HepG2 (cell line): Measurements from ENCODE around the gene PRELID1. TPM values are rescaled to one million over a fixed set of nuclear protein-coding genes. Genes with fewer than 3 reads are reported as not detected.

Experiments
- BRCA1 ChIP-seq: sonication (generic); formaldehyde crosslinking; IDR thresholded peaks from 2 replicates; pipeline ENCODE4 v1.4.0; 2020; ENCODE audit warnings: missing genetic modification reagents
- CCAR2 ChIP-seq: fragments of 200-400 bp; formaldehyde crosslinking; optimal IDR thresholded peaks from 2 replicates; pipeline ENCODE3; 2018; ENCODE audit warnings: low read depth, mild to moderate bottlenecking, low read length, moderate library complexity
- CHCHD3 ChIP-seq: sonication (generic); formaldehyde crosslinking; IDR thresholded peaks from 2 replicates; pipeline ENCODE4 v1.8.0; 2022; ENCODE audit warnings: mild to moderate bottlenecking, missing genetic modification reagents, moderate library complexity
- DNMT3B ChIP-seq: conservative IDR thresholded peaks from 2 replicates; pipeline ENCODE4 v1.6.1; 2016; ENCODE audit warnings: missing biosample characterization, control low read depth
- GFI1 ChIP-seq: sonication (generic); formaldehyde crosslinking; IDR thresholded peaks from 2 replicates; pipeline ENCODE4 v1.5.0; 2020; ENCODE audit warnings: missing genetic modification reagents, mild to moderate bottlenecking, borderline replicate concordance
- GTF2F1 ChIP-seq: fragments of 150-350 bp; IDR thresholded peaks from 2 replicates; pipeline ENCODE4 v1.6.1; 2014; ENCODE audit warnings: low read length
- HOXA7 ChIP-seq: sonication (generic); formaldehyde crosslinking; IDR thresholded peaks from 2 replicates; pipeline ENCODE4 v1.8.1; 2022; ENCODE audit warnings: mild to moderate bottlenecking, missing genetic modification reagents, moderate library complexity
- NFATC3 ChIP-seq: sonication (generic); formaldehyde crosslinking; IDR thresholded peaks from 2 replicates; pipeline ENCODE4 v1.5.1; 2020; ENCODE audit warnings: mild to moderate bottlenecking, missing genetic modification reagents
- NFYC ChIP-seq: IDR thresholded peaks from 2 replicates; pipeline ENCODE4 v1.6.1; 2016; ENCODE audit warnings: missing genetic modification reagents, missing compliant biosample characterization
- REL ChIP-seq: sonication (generic); formaldehyde crosslinking; conservative IDR thresholded peaks from 2 replicates; pipeline ENCODE4 v1.8.0; 2022; ENCODE audit warnings: mild to moderate bottlenecking, missing genetic modification reagents, moderate library complexity
- U2AF1 ChIP-seq: fragments of 200-400 bp; formaldehyde crosslinking; optimal IDR thresholded peaks from 2 replicates; pipeline ENCODE3; 2017; ENCODE audit warnings: mild to moderate bottlenecking, low read depth, low read length
- U2AF2 ChIP-seq: fragments of 200-400 bp; formaldehyde crosslinking; IDR thresholded peaks from 2 replicates; pipeline ENCODE4 v1.6.1; 2017; ENCODE audit warnings: low read depth, mild to moderate bottlenecking, low read length
- ZC3H4 ChIP-seq: sonication (generic); formaldehyde crosslinking; IDR thresholded peaks from 2 replicates; pipeline ENCODE4 v1.4.0; 2020; ENCODE audit warnings: missing genetic modification reagents, borderline replicate concordance
- ZNF496 ChIP-seq: sonication (generic); formaldehyde crosslinking; IDR thresholded peaks from 2 replicates; pipeline ENCODE4 v1.8.1; 2023; ENCODE audit warnings: mild to moderate bottlenecking, moderate library complexity, missing genetic modification reagents; ENCODE audit not compliant: insufficient replicate concordance
- ZNF616 ChIP-seq: sonication (generic); formaldehyde crosslinking; IDR thresholded peaks from 2 replicates; pipeline ENCODE4 v1.5.0; 2020; ENCODE audit warnings: low read depth, mild to moderate bottlenecking, missing genetic modification reagents
- ZNF761 ChIP-seq: sonication (generic); formaldehyde crosslinking; conservative IDR thresholded peaks from 2 replicates; pipeline ENCODE4 v1.4.0; 2020; ENCODE audit warnings: mild to moderate bottlenecking, missing genetic modification reagents
- ZNF766 ChIP-seq: sonication (generic); formaldehyde crosslinking; IDR thresholded peaks from 2 replicates; pipeline ENCODE4 v1.5.0; 2020; ENCODE audit warnings: missing genetic modification reagents, borderline replicate concordance
- polyA plus RNA-seq, 8 experiments: library from polyadenylated mRNA; depleted of rRNA in 3 of 8; stranded (reverse) in 7 of 8; unstranded in 1 of 8; fragments of >200 nt; fragmentation: Illumina TruSeq in 4 of 8; extraction: Trizol in 4 of 8; gene quantifications; 2 replicates each; pipeline versions ENCODE4 v1.2.1 to v1.2.3, GENCODE V29; 2011 to 2016; ENCODE audit warnings: low read depth in 4 of 8, missing spikeins in 1 of 8, mixed read lengths in 1 of 8; ENCODE audit not compliant: insufficient read depth in 1 of 8
- total RNA-seq, 5 experiments: library from RNA; depleted of rRNA; stranded (reverse); fragments of >200 nt; fragmentation: Illumina TruSeq; extraction: Trizol; gene quantifications; 2 replicates each; pipeline ENCODE4 v1.2.3, GENCODE V29; 2016; ENCODE audit warnings: low read depth in 1 of 5
- TF ChIP-seq, protein P1 (sequence below): sonication (generic); formaldehyde crosslinking; conservative IDR thresholded peaks from 2 replicates; pipeline ENCODE4 v1.4.0; 2020; ENCODE audit warnings: missing genetic modification reagents
- TF ChIP-seq, protein P2 (sequence below): sonication (generic); formaldehyde crosslinking; conservative IDR thresholded peaks from 2 replicates; pipeline ENCODE4 v1.4.0; 2020; ENCODE audit warnings: missing genetic modification reagents
- TF ChIP-seq, protein P3 (sequence below): sonication (generic); formaldehyde crosslinking; IDR thresholded peaks from 2 replicates; pipeline ENCODE4 v1.5.1; 2020; ENCODE audit warnings: mild to moderate bottlenecking, moderate library complexity, missing genetic modification reagents
- TF ChIP-seq, protein P4 (sequence below): sonication (generic); formaldehyde crosslinking; IDR thresholded peaks from 2 replicates; pipeline ENCODE4 v1.4.0; 2020; ENCODE audit warnings: missing genetic modification reagents
- TF ChIP-seq, protein P5 (sequence below): IDR thresholded peaks from 2 replicates; pipeline ENCODE4 v1.6.1; 2016
- TF ChIP-seq, protein P6 (sequence below): conservative IDR thresholded peaks from 2 replicates; pipeline ENCODE4 v1.6.1; 2018; ENCODE audit warnings: missing genetic modification reagents

Gene PRELID1
- total and polyA plus RNA-seq, 2 of the 13 experiments (the other 11 are each of a cell fraction or from before 2014, with no cell fraction given) = 250 to 271 TPM

DNA sequence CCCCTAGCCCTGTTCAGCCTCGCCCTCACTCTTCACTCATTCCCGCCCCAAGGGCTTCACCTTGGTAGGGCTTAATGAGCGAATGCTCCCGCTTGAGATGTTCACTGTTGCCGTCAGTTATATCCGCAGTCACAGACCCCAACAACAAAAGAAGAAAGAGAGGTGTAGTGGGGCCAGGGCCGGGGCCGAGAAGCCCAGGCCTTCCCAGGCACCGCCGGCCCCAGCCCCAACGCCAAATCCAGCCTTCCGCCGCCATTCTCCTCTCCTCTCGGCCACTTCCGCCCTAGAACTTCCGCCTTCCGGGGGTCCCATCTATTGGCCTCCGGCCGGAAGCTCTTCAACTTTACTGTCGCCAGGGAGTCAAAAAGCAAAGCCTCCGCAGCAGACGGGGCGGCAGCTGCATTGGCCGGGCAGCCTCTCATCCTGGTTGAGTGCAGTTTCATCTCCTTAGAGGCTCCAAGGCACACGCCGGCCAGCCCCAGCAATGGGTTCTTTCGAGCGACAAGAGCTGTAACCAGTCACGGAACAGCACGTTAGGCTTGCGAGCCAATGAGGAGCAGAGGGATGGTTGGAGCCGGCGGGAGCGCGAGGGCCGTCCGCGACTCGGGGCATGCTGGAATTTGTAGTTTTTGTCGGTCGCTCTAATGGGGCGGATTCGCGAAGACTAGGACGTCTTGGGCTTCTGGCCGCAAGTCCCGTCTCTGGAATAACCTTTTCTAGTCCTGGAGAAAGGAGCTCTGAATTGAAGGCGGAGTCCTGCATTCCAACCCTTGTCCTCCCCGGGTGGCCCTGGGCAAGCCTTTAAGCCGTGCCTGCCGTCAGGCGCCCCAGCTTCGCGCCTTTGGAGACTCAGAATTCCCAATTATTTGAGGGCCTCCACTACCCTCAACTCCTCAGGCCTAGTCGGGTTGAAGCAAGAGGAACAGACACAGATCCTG is 48.1 kb downstream of the PRELID1 start, which contains the start of gene LMAN2 (continued):
- TF ChIP-seq GTF2F1 (no peak), CCAR2 (no peak), NFATC3 (CRISPR knock-in tag) (no peak), U2AF1 (no peak), NFYC (CRISPR knock-in tag) (peak; percentile 99), ZNF761 (CRISPR knock-in tag) (no peak; the same call in 1 of the 2 replicates), BRCA1 (CRISPR knock-in tag) (no peak), ZNF616 (no peak), GFI1 (CRISPR knock-in tag) (peak; percentile 18; the same call in 1 of the 2 replicates), ZC3H4 (no peak), REL (CRISPR knock-in tag) (no peak), DNMT3B (CRISPR knock-in tag) (no peak), HOXA7 (CRISPR knock-in tag) (no peak), ZNF766 (CRISPR knock-in tag) (0 out of 2 replicates have a peak, but pooled peaks have one; percentile 31), U2AF2 (no peak), CHCHD3 (CRISPR knock-in tag) (0 out of 2 replicates have a peak, but pooled peaks have one; percentile 57), ZNF496 (CRISPR knock-in tag) (no peak)
- TF ChIP-seq, protein P1, sequence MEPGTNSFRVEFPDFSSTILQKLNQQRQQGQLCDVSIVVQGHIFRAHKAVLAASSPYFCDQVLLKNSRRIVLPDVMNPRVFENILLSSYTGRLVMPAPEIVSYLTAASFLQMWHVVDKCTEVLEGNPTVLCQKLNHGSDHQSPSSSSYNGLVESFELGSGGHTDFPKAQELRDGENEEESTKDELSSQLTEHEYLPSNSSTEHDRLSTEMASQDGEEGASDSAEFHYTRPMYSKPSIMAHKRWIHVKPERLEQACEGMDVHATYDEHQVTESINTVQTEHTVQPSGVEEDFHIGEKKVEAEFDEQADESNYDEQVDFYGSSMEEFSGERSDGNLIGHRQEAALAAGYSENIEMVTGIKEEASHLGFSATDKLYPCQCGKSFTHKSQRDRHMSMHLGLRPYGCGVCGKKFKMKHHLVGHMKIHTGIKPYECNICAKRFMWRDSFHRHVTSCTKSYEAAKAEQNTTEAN (CRISPR knock-in tag) = no peak
- TF ChIP-seq, protein P2, sequence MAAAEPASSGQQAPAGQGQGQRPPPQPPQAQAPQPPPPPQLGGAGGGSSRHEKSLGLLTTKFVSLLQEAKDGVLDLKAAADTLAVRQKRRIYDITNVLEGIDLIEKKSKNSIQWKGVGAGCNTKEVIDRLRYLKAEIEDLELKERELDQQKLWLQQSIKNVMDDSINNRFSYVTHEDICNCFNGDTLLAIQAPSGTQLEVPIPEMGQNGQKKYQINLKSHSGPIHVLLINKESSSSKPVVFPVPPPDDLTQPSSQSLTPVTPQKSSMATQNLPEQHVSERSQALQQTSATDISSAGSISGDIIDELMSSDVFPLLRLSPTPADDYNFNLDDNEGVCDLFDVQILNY (CRISPR knock-in tag) = no peak
- TF ChIP-seq, protein P3, sequence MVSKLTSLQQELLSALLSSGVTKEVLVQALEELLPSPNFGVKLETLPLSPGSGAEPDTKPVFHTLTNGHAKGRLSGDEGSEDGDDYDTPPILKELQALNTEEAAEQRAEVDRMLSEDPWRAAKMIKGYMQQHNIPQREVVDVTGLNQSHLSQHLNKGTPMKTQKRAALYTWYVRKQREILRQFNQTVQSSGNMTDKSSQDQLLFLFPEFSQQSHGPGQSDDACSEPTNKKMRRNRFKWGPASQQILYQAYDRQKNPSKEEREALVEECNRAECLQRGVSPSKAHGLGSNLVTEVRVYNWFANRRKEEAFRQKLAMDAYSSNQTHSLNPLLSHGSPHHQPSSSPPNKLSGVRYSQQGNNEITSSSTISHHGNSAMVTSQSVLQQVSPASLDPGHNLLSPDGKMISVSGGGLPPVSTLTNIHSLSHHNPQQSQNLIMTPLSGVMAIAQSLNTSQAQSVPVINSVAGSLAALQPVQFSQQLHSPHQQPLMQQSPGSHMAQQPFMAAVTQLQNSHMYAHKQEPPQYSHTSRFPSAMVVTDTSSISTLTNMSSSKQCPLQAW (CRISPR knock-in tag) = peak; percentile 91
- TF ChIP-seq, protein P4, sequence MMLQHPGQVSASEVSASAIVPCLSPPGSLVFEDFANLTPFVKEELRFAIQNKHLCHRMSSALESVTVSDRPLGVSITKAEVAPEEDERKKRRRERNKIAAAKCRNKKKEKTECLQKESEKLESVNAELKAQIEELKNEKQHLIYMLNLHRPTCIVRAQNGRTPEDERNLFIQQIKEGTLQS (CRISPR knock-in tag) = no peak; the same call in 1 of the 2 replicates
- TF ChIP-seq, protein P5, sequence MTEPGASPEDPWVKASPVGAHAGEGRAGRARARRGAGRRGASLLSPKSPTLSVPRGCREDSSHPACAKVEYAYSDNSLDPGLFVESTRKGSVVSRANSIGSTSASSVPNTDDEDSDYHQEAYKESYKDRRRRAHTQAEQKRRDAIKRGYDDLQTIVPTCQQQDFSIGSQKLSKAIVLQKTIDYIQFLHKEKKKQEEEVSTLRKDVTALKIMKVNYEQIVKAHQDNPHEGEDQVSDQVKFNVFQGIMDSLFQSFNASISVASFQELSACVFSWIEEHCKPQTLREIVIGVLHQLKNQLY (CRISPR knock-in tag) = no peak
- TF ChIP-seq, protein P6, sequence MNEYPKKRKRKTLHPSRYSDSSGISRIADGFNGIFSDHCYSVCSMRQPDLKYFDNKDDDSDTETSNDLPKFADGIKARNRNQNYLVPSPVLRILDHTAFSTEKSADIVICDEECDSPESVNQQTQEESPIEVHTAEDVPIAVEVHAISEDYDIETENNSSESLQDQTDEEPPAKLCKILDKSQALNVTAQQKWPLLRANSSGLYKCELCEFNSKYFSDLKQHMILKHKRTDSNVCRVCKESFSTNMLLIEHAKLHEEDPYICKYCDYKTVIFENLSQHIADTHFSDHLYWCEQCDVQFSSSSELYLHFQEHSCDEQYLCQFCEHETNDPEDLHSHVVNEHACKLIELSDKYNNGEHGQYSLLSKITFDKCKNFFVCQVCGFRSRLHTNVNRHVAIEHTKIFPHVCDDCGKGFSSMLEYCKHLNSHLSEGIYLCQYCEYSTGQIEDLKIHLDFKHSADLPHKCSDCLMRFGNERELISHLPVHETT (CRISPR knock-in tag) = no peak; the same call in 1 of the 2 replicates
